Panc1 (cell line): Measurements from ENCODE around the gene NCR3LG1.

Experiments used
- CTCF ChIP-seq: fragments of 450-650 bp; IDR thresholded peaks from 2 replicates; pipeline ENCODE4 v1.5.1; 2017; ENCODE audit warnings: mild to moderate bottlenecking
- POLR2AphosphoS5 ChIP-seq: IDR thresholded peaks from 2 replicates; pipeline ENCODE4 v1.6.1; 2012; ENCODE audit warnings: mild to moderate bottlenecking, low read depth, low read length, moderate library complexity
- REST ChIP-seq, 2 experiments: IDR thresholded peaks; 2 replicates each; pipeline ENCODE4 v1.6.1; 2011 to 2012; ENCODE audit warnings: low read depth in 2 of 2, control low read depth in 1 of 2, low read length in 1 of 2, mild to moderate bottlenecking in 1 of 2, moderate library complexity in 1 of 2; ENCODE audit not compliant: insufficient read depth in 1 of 2
- SIN3A ChIP-seq: IDR thresholded peaks from 2 replicates; pipeline ENCODE4 v1.6.1; 2012; ENCODE audit warnings: low read depth, mild to moderate bottlenecking, low read length, moderate library complexity, borderline replicate concordance; ENCODE audit not compliant: insufficient read depth
- TCF7L2 ChIP-seq: IDR thresholded peaks from 2 replicates; pipeline ENCODE4 v1.6.1; 2011; ENCODE audit warnings: mild to moderate bottlenecking, low read depth, low read length, inconsistent platforms

- TF ChIP-seq TCF7L2 (no peak), REST (IDR thresholded peaks at IDR 0.05; ENCODE audit: insufficient read depth in 1 of 2, low read depth in 2 of 2, low read length in 1 of 2) (no peak), CTCF (no peak), POLR2AphosphoS5 (no peak), SIN3A (no peak)
Measured at GRCh38 chr11:17343907-17344306, 7.7 kb upstream of the NCR3LG1 start.
